ENCODE results near the gene ACOD1. TPM values are rescaled to one million over a fixed set of nuclear protein-coding genes. Genes with fewer than 3 reads are reported as not detected.

ACOD1 gene
- total RNA-seq, 1 experiment from 2014 or later = not detected

DNA sequence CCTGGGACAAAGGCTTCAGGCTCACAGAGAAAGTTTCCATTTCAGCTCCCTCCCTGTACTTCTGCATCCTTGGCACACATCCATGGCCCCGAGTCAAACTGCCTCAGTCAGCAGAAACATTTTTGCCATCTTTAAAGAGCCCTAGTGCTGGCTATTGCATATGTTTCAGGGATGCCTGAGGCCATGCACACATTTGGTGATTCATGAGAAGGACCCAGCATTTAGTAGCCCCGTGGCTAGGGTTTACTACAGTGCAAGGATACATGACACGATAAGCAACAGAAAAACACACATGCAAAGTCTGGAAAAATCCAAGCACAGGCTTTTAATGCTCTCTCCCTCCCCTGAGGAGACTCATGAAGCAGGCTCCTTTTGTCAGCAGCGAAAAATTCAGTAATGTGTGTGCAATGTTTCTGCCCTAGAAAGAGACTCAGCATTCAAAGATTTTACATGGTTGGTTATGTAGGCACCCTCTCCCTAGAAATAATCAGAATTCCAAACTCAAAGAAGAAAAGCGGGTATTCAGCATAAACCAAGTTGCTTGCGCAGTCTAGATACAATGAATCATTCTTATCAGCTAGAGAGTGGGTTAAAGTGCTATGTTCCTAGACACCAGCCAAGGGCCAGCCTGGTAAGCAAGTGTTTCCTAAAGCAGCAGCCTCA, 17.6 kb downstream of the ACOD1 start:
- Mint-ChIP-seq H3K4me1 (no peaks in the 10 kb centered on the region), H3K27ac (no peak overlapping the region), H3K4me3 (no peak overlapping the region), H3K27me3 (ENCODE audit: low read depth) (no peaks in the 10 kb centered on the region), H3K36me3 (ENCODE audit: insufficient read depth in 1 of 3, low read depth in 3 of 3) (peaks cover 0 to 6% (median 0%) of the 10 kb centered on the region in 3 experiments; a peak in 2 of 7 replicates), H3K9me3 (peaks cover 7% of the 10 kb centered on the region in 2 experiments)
- Histone ChIP-seq H3K14ac (ENCODE audit: insufficient read depth, low read length) (no peak overlapping the region), H3K23ac (ENCODE audit: insufficient read length, low read depth, low read length) (no peak overlapping the region), H3K4me1 (ENCODE audit: insufficient read depth, low read length) (no peaks in the 10 kb centered on the region), H4K8ac (replicated peaks; ENCODE audit: insufficient read length, low read depth, low read length) (no peak overlapping the region), H2AFZ (ENCODE audit: low read length) (no peak overlapping the region), H3K4ac (ENCODE audit: low read depth, low read length) (no peak overlapping the region), H3K9ac (ENCODE audit: extremely low read depth, insufficient read length, low read length) (no peak overlapping the region), H3K18ac (ENCODE audit: insufficient read length, low read depth, low read length) (no peak overlapping the region), H3T11ph (ENCODE audit: low read length) (no peak overlapping the region), H2BK20ac (ENCODE audit: low read depth, low read length, poor library complexity, severe bottlenecking) (no peak overlapping the region), H4K91ac (ENCODE audit: insufficient read length, low read depth, low read length) (no peak overlapping the region), H4K20me1 (ENCODE audit: control insufficient read depth, insufficient read depth, insufficient read length) (no peaks in the 10 kb centered on the region), H2BK5ac (ENCODE audit: insufficient read length, low read length) (no peak overlapping the region), H3K27me3 (ENCODE audit: insufficient read depth, low read length) (no peaks in the 10 kb centered on the region), H3K79me2 (ENCODE audit: insufficient read depth, low read length) (no peaks in the 10 kb centered on the region), H3K9me3 (ENCODE audit: control insufficient read depth, low read depth, low read length) (peaks cover 4% of the 10 kb centered on the region), H3K56ac (ENCODE audit: insufficient read length, low read depth, low read length) (no peak overlapping the region), H2BK120ac (ENCODE audit: low read depth, low read length, poor library complexity, severe bottlenecking) (no peak overlapping the region), H4K5ac (ENCODE audit: insufficient read length, low read depth, low read length) (no peak overlapping the region), H3K79me1 (ENCODE audit: insufficient read depth, low read depth, low read length, poor library complexity, severe bottlenecking) (no peaks in the 10 kb centered on the region), H2AK5ac (ENCODE audit: insufficient read length, low read length) (no peak overlapping the region), H3K23me2 (ENCODE audit: insufficient read length, low read depth, low read length, poor library complexity, severe bottlenecking) (no peaks in the 10 kb centered on the region), H2BK15ac (ENCODE audit: low read depth, low read length) (no peak overlapping the region), H3K27ac (ENCODE audit: insufficient read length, low read depth, low read length) (no peak overlapping the region), H2BK12ac (ENCODE audit: insufficient read length, low read depth, low read length) (no peak overlapping the region), H3K4me2 (ENCODE audit: insufficient read depth, insufficient read length, low read length) (no peak overlapping the region)
- no peak for DNase-seq
- WGBS (ENCODE audit: extremely low coverage, insufficient read length, low lambda C conversion rate) = no CpG with 5 or more reads among the region's 6 CpGs
- TF ChIP-seq, protein P1, sequence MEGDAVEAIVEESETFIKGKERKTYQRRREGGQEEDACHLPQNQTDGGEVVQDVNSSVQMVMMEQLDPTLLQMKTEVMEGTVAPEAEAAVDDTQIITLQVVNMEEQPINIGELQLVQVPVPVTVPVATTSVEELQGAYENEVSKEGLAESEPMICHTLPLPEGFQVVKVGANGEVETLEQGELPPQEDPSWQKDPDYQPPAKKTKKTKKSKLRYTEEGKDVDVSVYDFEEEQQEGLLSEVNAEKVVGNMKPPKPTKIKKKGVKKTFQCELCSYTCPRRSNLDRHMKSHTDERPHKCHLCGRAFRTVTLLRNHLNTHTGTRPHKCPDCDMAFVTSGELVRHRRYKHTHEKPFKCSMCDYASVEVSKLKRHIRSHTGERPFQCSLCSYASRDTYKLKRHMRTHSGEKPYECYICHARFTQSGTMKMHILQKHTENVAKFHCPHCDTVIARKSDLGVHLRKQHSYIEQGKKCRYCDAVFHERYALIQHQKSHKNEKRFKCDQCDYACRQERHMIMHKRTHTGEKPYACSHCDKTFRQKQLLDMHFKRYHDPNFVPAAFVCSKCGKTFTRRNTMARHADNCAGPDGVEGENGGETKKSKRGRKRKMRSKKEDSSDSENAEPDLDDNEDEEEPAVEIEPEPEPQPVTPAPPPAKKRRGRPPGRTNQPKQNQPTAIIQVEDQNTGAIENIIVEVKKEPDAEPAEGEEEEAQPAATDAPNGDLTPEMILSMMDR (conservative IDR thresholded peaks at IDR 0.05) = no peak

Data from H9 (cell line).